Kidney (tissue), 14 donors: ENCODE results near the gene CA10. TPM values are rescaled to one million over a fixed set of nuclear protein-coding genes. Genes with fewer than 3 reads are reported as not detected.

Experiments used
- DNase-seq, 5 donors: peaks; one replicate each; pipeline ENCODE4 v3.0.0-alpha.2; 2013 to 2020
- FAIRE-seq: peaks from 2 replicates; lab custom pipeline; 2012; peaks lifted over from hg19 to GRCh38; lab: Jason Lieb, UNC
- H3K27ac ChIP-seq, 2 donors: one replicate each; pipeline ENCODE4 v1.7.0; 2013; ENCODE audit warnings: low read depth in 2 of 2, low read length in 2 of 2, inconsistent platforms in 1 of 2
- H3K27me3 ChIP-seq: one replicate; pipeline ENCODE4 v1.7.1; 2013; ENCODE audit warnings: low read length, inconsistent platforms; ENCODE audit not compliant: control insufficient read depth, insufficient read depth
- H3K36me3 ChIP-seq, 3 donors: one replicate each; pipeline versions ENCODE4 v1.7.0 to v1.7.1; 2013; ENCODE audit warnings: low read length in 3 of 3, control low read depth in 1 of 3, inconsistent platforms in 1 of 3; ENCODE audit not compliant: insufficient read depth in 3 of 3, control insufficient read depth in 2 of 3
- H3K4me1 ChIP-seq, 3 donors: one replicate each; pipeline versions ENCODE4 v1.7.0 to v1.7.1; 2013; ENCODE audit warnings: low read length in 3 of 3, inconsistent platforms in 1 of 3, low read depth in 1 of 3; ENCODE audit not compliant: control insufficient read depth in 2 of 3, insufficient read depth in 2 of 3
- H3K4me3 ChIP-seq, 3 donors: one replicate each; pipeline versions ENCODE4 v1.7.0 to v1.8.1; 2013; ENCODE audit warnings: low read length in 3 of 3, control low read depth in 1 of 3, inconsistent platforms in 1 of 3
- H3K9ac ChIP-seq, 3 donors: one replicate each; pipeline versions ENCODE4 v1.7.0 to v1.7.1; 2013; ENCODE audit warnings: low read length in 3 of 3, control low read depth in 1 of 3, inconsistent platforms in 1 of 3
- H3K9me3 ChIP-seq, 3 donors: one replicate each; pipeline versions ENCODE4 v1.7.0 to v1.7.1; 2013; ENCODE audit warnings: low read length in 3 of 3, control low read depth in 1 of 3, inconsistent platforms in 1 of 3; ENCODE audit not compliant: control insufficient read depth in 2 of 3, insufficient read depth in 1 of 3
- intact Hi-C: fragments of 100-400 bp; cut with DNase I; formaldehyde crosslinking; loops from one replicate; pipeline ENCODE4 v1.11.1; 2022
- polyA plus RNA-seq: library from polyadenylated mRNA; stranded (reverse); fragments of 350-450 nt; fragmentation: Illumina TruSeq; extraction: RNeasy Lipid Tissue Mini Kit (QIAGEN cat#74804); gene quantifications from one replicate; pipeline ENCODE4 v1.2.3, GENCODE V29; 2014; ENCODE audit warnings: low read depth, low replicate concordance; ENCODE audit not compliant: insufficient read depth
- total RNA-seq: library from RNA; stranded (reverse); fragmentation: NEBNext Ultra II Directional; extraction: Animal tissue kit (Norgen Biotek cat#: 25700); gene quantifications from one replicate; pipeline ENCODE4 v1.2.1, GENCODE V29; 2021
- TF ChIP-seq, protein P1 (sequence below): IDR thresholded peaks from 3 replicates; pipeline ENCODE4 v1.5.1; 2012; ENCODE audit warnings: mild to moderate bottlenecking, moderate library complexity, borderline replicate concordance; ENCODE audit not compliant: insufficient read depth; ENCODE audit errors: extremely low read depth
- donor health status: control.
- donor health status: control.
- donor health status: control.
- donor health status: control.
- donor health status: control.
- donor health status: DM: yes; HTN: yes; CAD: no.
- donor health status: Normal renal cell carcinoma (clear cell type).

CA10 gene
- total and polyA plus RNA-seq, 2 donors from 2014 or later, result 3.7 to 9.8 TPM

GRCh38 chr17:52147431-52147830, 11.1 kb downstream of the CA10 start:
- no peak for DNase-seq
- H3K36me3 ChIP-seq, result no peaks in the 10 kb centered on the region
- no peak overlapping the region for H3K9ac ChIP-seq
- peaks cover 0 to 8% (median 0%) of the 10 kb centered on the region in 3 donors for H3K4me1 ChIP-seq
- no peak overlapping the region for H3K4me3 ChIP-seq
- no peak for FAIRE-seq
- no peaks in the 10 kb centered on the region for H3K9me3 ChIP-seq
- intact Hi-C loops, result no loop called here
- H3K27ac ChIP-seq, result peak overlapping the region; percentile 76 to 80
- TF ChIP-seq, protein P1, sequence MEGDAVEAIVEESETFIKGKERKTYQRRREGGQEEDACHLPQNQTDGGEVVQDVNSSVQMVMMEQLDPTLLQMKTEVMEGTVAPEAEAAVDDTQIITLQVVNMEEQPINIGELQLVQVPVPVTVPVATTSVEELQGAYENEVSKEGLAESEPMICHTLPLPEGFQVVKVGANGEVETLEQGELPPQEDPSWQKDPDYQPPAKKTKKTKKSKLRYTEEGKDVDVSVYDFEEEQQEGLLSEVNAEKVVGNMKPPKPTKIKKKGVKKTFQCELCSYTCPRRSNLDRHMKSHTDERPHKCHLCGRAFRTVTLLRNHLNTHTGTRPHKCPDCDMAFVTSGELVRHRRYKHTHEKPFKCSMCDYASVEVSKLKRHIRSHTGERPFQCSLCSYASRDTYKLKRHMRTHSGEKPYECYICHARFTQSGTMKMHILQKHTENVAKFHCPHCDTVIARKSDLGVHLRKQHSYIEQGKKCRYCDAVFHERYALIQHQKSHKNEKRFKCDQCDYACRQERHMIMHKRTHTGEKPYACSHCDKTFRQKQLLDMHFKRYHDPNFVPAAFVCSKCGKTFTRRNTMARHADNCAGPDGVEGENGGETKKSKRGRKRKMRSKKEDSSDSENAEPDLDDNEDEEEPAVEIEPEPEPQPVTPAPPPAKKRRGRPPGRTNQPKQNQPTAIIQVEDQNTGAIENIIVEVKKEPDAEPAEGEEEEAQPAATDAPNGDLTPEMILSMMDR, result no peak
- no peaks in the 10 kb centered on the region for H3K27me3 ChIP-seq

- intact Hi-C loops, result no loop called here
- TF ChIP-seq, protein P1, result no peak
- Histone ChIP-seq H3K36me3 (no peaks in the 10 kb centered on the region), H3K4me1 (peaks cover 0 to 8% (median 0%) of the 10 kb centered on the region in 3 donors), H3K27me3 (no peaks in the 10 kb centered on the region), H3K4me3 (no peak overlapping the region), H3K27ac (no peak overlapping the region), H3K9me3 (no peaks in the 10 kb centered on the region), H3K9ac (no peak overlapping the region)
- DNase-seq (no peak), FAIRE-seq (no peak)
Measured at GRCh38 chr17:52145476-52145875, 13.0 kb downstream of the CA10 start.

GRCh38 chr17:52143542-52143941, 15.0 kb downstream of the CA10 start:
- H3K27me3 ChIP-seq, result no peaks in the 10 kb centered on the region
- FAIRE-seq (no peak), DNase-seq (no peak)
- H3K27ac ChIP-seq, result no peak overlapping the region
- H3K36me3 ChIP-seq, result no peaks in the 10 kb centered on the region
- H3K9ac ChIP-seq, result no peak overlapping the region
- TF ChIP-seq, protein P1, result no peak
- H3K9me3 ChIP-seq, result no peaks in the 10 kb centered on the region
- H3K4me3 ChIP-seq, result no peak overlapping the region
- peaks cover 0 to 7% (median 0%) of the 10 kb centered on the region in 3 donors for H3K4me1 ChIP-seq
- intact Hi-C loops, result no loop called here

DNA sequence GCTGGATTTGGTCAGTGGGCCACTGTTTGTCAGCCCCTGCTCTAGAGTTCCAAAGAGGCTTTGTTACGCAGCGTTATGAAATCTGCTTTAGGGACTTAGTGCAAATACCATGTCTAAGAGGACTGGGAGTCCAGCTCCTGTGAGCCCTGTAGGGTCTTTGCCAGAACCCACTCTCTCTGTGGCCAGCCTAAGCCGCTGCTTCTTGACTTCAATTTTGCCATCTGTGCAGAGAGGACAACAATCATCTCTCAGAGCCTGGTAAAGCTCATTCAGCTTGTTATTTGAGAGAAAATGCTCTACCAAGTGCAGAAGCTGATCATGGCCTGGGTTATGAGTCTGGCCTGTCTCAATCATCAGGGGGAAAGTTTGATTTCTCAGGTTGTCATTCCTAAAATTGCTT, 17.9 kb downstream of the CA10 start:
- Histone ChIP-seq H3K4me3 (no peak overlapping the region), H3K9me3 (no peaks in the 10 kb centered on the region), H3K4me1 (no peaks in the 10 kb centered on the region), H3K27ac (no peak overlapping the region), H3K36me3 (no peaks in the 10 kb centered on the region), H3K27me3 (no peaks in the 10 kb centered on the region), H3K9ac (no peak overlapping the region)
- intact Hi-C loops, result no loop called here
- TF ChIP-seq, protein P1, result no peak
- DNase-seq (no peak), FAIRE-seq (no peak)
